CD14-positive monocyte (primary cell): ENCODE measurements around the gene VAT1L. TPM values are rescaled to one million over a fixed set of nuclear protein-coding genes. Genes with fewer than 3 reads are reported as not detected.

Experiments used
- DNase-seq, 3 donors: peaks; one replicate each; pipeline ENCODE4 v3.0.0-alpha.2; 2011 to 2022
- H2AFZ ChIP-seq: 2 replicates; pipeline ENCODE4 v1.6.0; 2012; ENCODE audit warnings: mild to moderate bottlenecking, low read depth, low read length, inconsistent platforms; ENCODE audit not compliant: insufficient read depth, poor library complexity, severe bottlenecking
- H3K27ac ChIP-seq, 2 donors: 1 replicate in 1 of 2; 2 replicates in 1 of 2; pipeline ENCODE4 v1.5.1; 2012 to 2013; ENCODE audit warnings: low read length in 2 of 2, control low read depth in 1 of 2, inconsistent platforms in 1 of 2, low read depth in 1 of 2, mild to moderate bottlenecking in 1 of 2
- H3K27me3 ChIP-seq, 2 donors: one replicate each; pipeline versions ENCODE4 v1.6.0 to v1.6.1; 2011 to 2013; ENCODE audit warnings: low read length in 2 of 2; ENCODE audit not compliant: control insufficient read depth in 2 of 2, insufficient read depth in 2 of 2
- H3K36me3 ChIP-seq, 2 donors: replicated peaks in 1 of 2; 1 replicate in 1 of 2; 2 replicates in 1 of 2; pipeline versions ENCODE4 v1.5.1 to v1.6.1; 2012 to 2013; ENCODE audit warnings: low read length in 2 of 2, control low read depth in 1 of 2, inconsistent platforms in 1 of 2, mild to moderate bottlenecking in 1 of 2; ENCODE audit not compliant: insufficient read depth in 2 of 2, control insufficient read depth in 1 of 2
- H3K4me1 ChIP-seq, 2 donors: 1 replicate in 1 of 2; 2 replicates in 1 of 2; pipeline versions ENCODE4 v1.5.1 to v1.6.1; 2012 to 2013; ENCODE audit warnings: low read length in 2 of 2, control low read depth in 1 of 2, inconsistent platforms in 1 of 2, mild to moderate bottlenecking in 1 of 2, moderate library complexity in 1 of 2; ENCODE audit not compliant: insufficient read depth in 2 of 2, control insufficient read depth in 1 of 2
- H3K4me2 ChIP-seq: replicated peaks from 2 replicates; pipeline ENCODE3; 2012; ENCODE audit warnings: low read length, moderate library complexity, mild to moderate bottlenecking; ENCODE audit not compliant: poor library complexity, severe bottlenecking; ENCODE audit errors: extremely low read depth
- H3K4me3 ChIP-seq, 3 experiments: fragments of 200-600 bp in 1 of 3; sonication (generic) in 1 of 3; replicated peaks in 1 of 3; 1 replicate in 2 of 3; 2 replicates in 1 of 3; pipeline ENCODE4 v1.5.1; 2011 to 2013; ENCODE audit warnings: low read length in 3 of 3, mild to moderate bottlenecking in 3 of 3, control low read depth in 2 of 3, low read depth in 2 of 3, inconsistent platforms in 1 of 3, moderate library complexity in 1 of 3
- H3K79me2 ChIP-seq: 2 replicates; pipeline ENCODE4 v1.6.0; 2012; ENCODE audit warnings: mild to moderate bottlenecking, control low read depth, inconsistent platforms, low read length, moderate library complexity; ENCODE audit not compliant: insufficient read depth
- H3K9ac ChIP-seq: 2 replicates; pipeline ENCODE4 v1.6.0; 2017; ENCODE audit warnings: low read length, mild to moderate bottlenecking; ENCODE audit not compliant: insufficient read depth, poor library complexity, severe bottlenecking
- H3K9me3 ChIP-seq, 2 donors: replicated peaks in 1 of 2; 1 replicate in 1 of 2; 2 replicates in 1 of 2; pipeline versions ENCODE4 v1.5.1 to v1.6.1; 2012 to 2013; ENCODE audit warnings: low read length in 2 of 2, control low read depth in 1 of 2; ENCODE audit not compliant: control insufficient read depth in 1 of 2, insufficient read depth in 1 of 2
- H4K20me1 ChIP-seq: 2 replicates; pipeline ENCODE4 v1.6.0; 2012; ENCODE audit warnings: mild to moderate bottlenecking, low read length, control low read depth, moderate library complexity; ENCODE audit not compliant: insufficient read depth
- H3K27ac Mint-ChIP-seq, 7 donors: one replicate each; pipeline ENCODE4 v1.8.0; 2020; ENCODE audit warnings: mild to moderate bottlenecking in 7 of 7, mixed read lengths in 7 of 7, moderate library complexity in 6 of 7, inconsistent platforms in 2 of 7
- H3K27me3 Mint-ChIP-seq, 3 donors: one replicate each; pipeline ENCODE4 v1.8.0; 2021 to 2022; ENCODE audit warnings: low read depth in 3 of 3, mild to moderate bottlenecking in 3 of 3, mixed read lengths in 3 of 3, moderate library complexity in 3 of 3, inconsistent platforms in 1 of 3
- H3K36me3 Mint-ChIP-seq, 2 donors: one replicate each; pipeline ENCODE4 v1.8.0; 2020; ENCODE audit warnings: mixed read lengths in 2 of 2, inconsistent platforms in 1 of 2, mild to moderate bottlenecking in 1 of 2
- H3K4me1 Mint-ChIP-seq: one replicate; pipeline ENCODE4 v1.8.0; 2020; ENCODE audit warnings: mild to moderate bottlenecking, mixed read lengths
- H3K4me3 Mint-ChIP-seq, 2 donors: one replicate each; pipeline ENCODE4 v1.8.0; 2020; ENCODE audit warnings: mild to moderate bottlenecking in 2 of 2, mixed read lengths in 2 of 2, moderate library complexity in 1 of 2
- H3K9me3 Mint-ChIP-seq, 7 donors: one replicate each; pipeline ENCODE4 v1.8.0; 2020 to 2022; ENCODE audit warnings: mixed read lengths in 7 of 7, mild to moderate bottlenecking in 6 of 7, moderate library complexity in 6 of 7, inconsistent platforms in 2 of 7
- WGBS: methylation state at CpG from one replicate; pipeline ENCODE4 v1.1.5; 2013; ENCODE audit warnings: missing lambda C conversion rate; ENCODE audit not compliant: insufficient coverage; 5-methylcytosine and 5-hydroxymethylcytosine counted together
- intact Hi-C, 2 donors: fragments of 100-400 bp; cut with micrococcal nuclease; formaldehyde crosslinking; loops; one replicate each; pipeline versions ENCODE4 v1.15.0 to v1.15.1; 2023
- polyA plus RNA-seq, 3 donors: library from polyadenylated mRNA; depleted of rRNA in 1 of 3; unstranded in 2 of 3; stranded (reverse) in 1 of 3; fragments of 300-500 nt in 2 of 3; fragments of >200 nt in 1 of 3; fragmentation: Illumina TruSeq in 2 of 3; gene quantifications; 1 replicate in 2 of 3; 2 replicates in 1 of 3; pipeline ENCODE4 v1.2.3, GENCODE V29; 2012 to 2021
- TF ChIP-seq, protein P1 (sequence below): fragments of 200-600 bp; IDR thresholded peaks from one replicate; pipeline ENCODE4 v1.8.0; 2022; ENCODE audit warnings: antibody characterized with exemption, mild to moderate bottlenecking

The VAT1L gene
- polyA plus RNA-seq, 3 donors: not detected

DNA sequence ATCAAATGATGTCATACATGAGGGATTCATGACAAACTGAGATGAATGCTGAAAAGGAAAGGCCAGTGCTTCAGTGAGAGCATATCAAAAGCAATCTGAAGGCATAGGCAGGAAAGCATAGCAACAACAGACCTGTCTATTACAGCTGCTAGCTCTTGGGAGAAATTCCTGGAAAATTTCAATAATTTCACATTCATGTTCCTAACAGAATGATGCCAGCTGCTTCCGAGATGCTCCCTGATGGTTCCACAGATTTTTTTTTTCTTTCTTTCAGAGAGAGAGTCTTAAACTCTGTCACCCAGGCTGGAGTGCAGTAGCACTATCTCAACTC, 183.7 kb downstream of the VAT1L start:
- Histone ChIP-seq H3K4me3 (no peak overlapping the region), H3K27ac (no peak overlapping the region), H3K4me2 (no peak overlapping the region), H3K9ac (no peak overlapping the region), H3K36me3 (no peaks in the 10 kb centered on the region), H2AFZ (no peak overlapping the region), H4K20me1 (no peaks in the 10 kb centered on the region), H3K9me3 (no peaks in the 10 kb centered on the region), H3K4me1 (peaks cover 3% of the 10 kb centered on the region in 2 donors), H3K27me3 (peaks cover 0 to under 1% of the 10 kb centered on the region in 2 donors), H3K79me2 (no peaks in the 10 kb centered on the region)
- H3K27me3 Mint-ChIP-seq: peaks cover 3 to 5% (median 3%) of the 10 kb centered on the region in 3 donors
- DNase-seq: no peak
- peaks cover 1% of the 10 kb centered on the region for H3K4me1 Mint-ChIP-seq
- no peaks in the 10 kb centered on the region for H3K9me3 Mint-ChIP-seq
- H3K4me3 Mint-ChIP-seq: no peak overlapping the region
- 100% methylated on average over 1 of the region's 1 CpG for WGBS
- intact Hi-C loops: no loop called here
- TF ChIP-seq, protein P1, sequence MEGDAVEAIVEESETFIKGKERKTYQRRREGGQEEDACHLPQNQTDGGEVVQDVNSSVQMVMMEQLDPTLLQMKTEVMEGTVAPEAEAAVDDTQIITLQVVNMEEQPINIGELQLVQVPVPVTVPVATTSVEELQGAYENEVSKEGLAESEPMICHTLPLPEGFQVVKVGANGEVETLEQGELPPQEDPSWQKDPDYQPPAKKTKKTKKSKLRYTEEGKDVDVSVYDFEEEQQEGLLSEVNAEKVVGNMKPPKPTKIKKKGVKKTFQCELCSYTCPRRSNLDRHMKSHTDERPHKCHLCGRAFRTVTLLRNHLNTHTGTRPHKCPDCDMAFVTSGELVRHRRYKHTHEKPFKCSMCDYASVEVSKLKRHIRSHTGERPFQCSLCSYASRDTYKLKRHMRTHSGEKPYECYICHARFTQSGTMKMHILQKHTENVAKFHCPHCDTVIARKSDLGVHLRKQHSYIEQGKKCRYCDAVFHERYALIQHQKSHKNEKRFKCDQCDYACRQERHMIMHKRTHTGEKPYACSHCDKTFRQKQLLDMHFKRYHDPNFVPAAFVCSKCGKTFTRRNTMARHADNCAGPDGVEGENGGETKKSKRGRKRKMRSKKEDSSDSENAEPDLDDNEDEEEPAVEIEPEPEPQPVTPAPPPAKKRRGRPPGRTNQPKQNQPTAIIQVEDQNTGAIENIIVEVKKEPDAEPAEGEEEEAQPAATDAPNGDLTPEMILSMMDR: peak; percentile 7
- no peaks in the 10 kb centered on the region for H3K36me3 Mint-ChIP-seq
- H3K27ac Mint-ChIP-seq: no peak overlapping the region

DNA sequence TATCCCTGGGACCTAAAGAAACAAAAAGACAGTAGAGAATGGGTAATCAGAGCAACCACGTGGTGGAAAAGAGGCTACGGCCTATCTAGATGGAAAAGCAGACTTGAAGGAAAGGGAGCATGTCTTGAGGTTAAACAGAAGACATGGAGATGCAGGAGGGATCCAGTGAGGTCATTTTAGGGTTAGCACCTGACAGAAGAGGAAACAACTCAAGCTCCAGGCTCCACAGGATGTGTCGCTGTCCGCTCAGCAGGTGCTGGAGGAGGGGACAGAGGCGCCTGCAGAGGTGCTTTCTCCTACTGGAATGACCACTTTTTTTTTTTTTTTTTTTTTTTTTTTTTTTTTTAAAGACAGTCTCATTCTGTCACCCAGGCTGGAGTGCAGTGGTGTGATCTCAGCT, 186.5 kb downstream of the VAT1L start:
- no peak overlapping the region for H3K27ac Mint-ChIP-seq
- no peak overlapping the region for H2AFZ ChIP-seq
- no peak for DNase-seq
- no peaks in the 10 kb centered on the region for H3K9me3 ChIP-seq
- no peak overlapping the region for H3K4me3 Mint-ChIP-seq
- no peaks in the 10 kb centered on the region for H3K36me3 Mint-ChIP-seq
- TF ChIP-seq, protein P1: no peak
- no peak overlapping the region for H3K4me2 ChIP-seq
- no peak overlapping the region for H3K4me3 ChIP-seq
- H3K27ac ChIP-seq: no peak overlapping the region
- no peaks in the 10 kb centered on the region for H3K36me3 ChIP-seq
- H3K27me3 Mint-ChIP-seq: peaks cover 2 to 6% (median 6%) of the 10 kb centered on the region in 3 donors
- no peak overlapping the region for H3K9ac ChIP-seq
- intact Hi-C loops: no loop called here
- H3K27me3 ChIP-seq: no peaks in the 10 kb centered on the region
- H3K4me1 Mint-ChIP-seq: peaks cover 6% of the 10 kb centered on the region
- no peaks in the 10 kb centered on the region for H3K79me2 ChIP-seq
- peaks cover 0 to 3% (median 0%) of the 10 kb centered on the region in 7 donors for H3K9me3 Mint-ChIP-seq
- H4K20me1 ChIP-seq: no peaks in the 10 kb centered on the region
- 82% methylated on average over 2 of the region's 5 CpGs for WGBS
- H3K4me1 ChIP-seq: peaks cover 6 to 7% of the 10 kb centered on the region in 2 donors
